ENCODE data around the gene DDX51. TPM values are rescaled to one million over a fixed set of nuclear protein-coding genes. Genes with fewer than 3 reads are reported as not detected.

Gene DDX51
- total and polyA plus RNA-seq, 2 donors (not counting 1 experiment from before 2014, with no cell fraction given), result 46.3 to 60.8 TPM

GRCh38 chr12:132153501-132154340, 9.6 kb upstream of the DDX51 start:
- POLR2A ChIA-PET, result interaction anchor here (0.5 to 1.0 kb wide), 2 partner anchors 373 to 461 kb away, joined by 3 to 10 read pairs; no protein-coding TSS in a partner anchor

More at GRCh38 chr12:132153501-132154340, 9.6 kb upstream of the DDX51 start:
- H3K9me3 Mint-ChIP-seq (ENCODE audit: insufficient read depth), result no peaks in the 10 kb centered on the region
- Histone ChIP-seq H4K20me1 (ENCODE audit: control insufficient read depth, insufficient read depth, low read length, poor library complexity, severe bottlenecking) (peaks cover 13% of the 10 kb centered on the region), H3K27ac (ENCODE audit: low read length in 2 of 2) (no peak overlapping the region), H3K36me3 (replicated peaks in 1 of 2; ENCODE audit: control extremely low read depth in 1 of 2, control insufficient read depth in 1 of 2, extremely low read depth in 1 of 2, insufficient read depth in 2 of 2, low read length in 1 of 2) (peaks cover 7 to 38% of the 10 kb centered on the region in 2 experiments), H3K4me2 (replicated peaks; ENCODE audit: low read depth, low read length, poor library complexity, severe bottlenecking) (peak overlapping the region; percentile 64), H3K4me3 (ENCODE audit: control extremely low read depth in 1 of 5, extremely low read depth in 1 of 5, insufficient read depth in 1 of 5, low read depth in 2 of 5, low read length in 4 of 5) (peak overlapping the region in 2 of 5 experiments; percentile 20 to 37), H2AFZ (ENCODE audit: insufficient read depth, low read depth, low read length, poor library complexity, severe bottlenecking) (peak overlapping the region; percentile 39), H3K9me3 (ENCODE audit: control extremely low read depth in 1 of 3, control insufficient read depth in 2 of 3, insufficient read depth in 1 of 3, low read length in 2 of 3) (no peaks in the 10 kb centered on the region), H3K4me1 (ENCODE audit: control insufficient read depth in 2 of 2, insufficient read depth in 2 of 2, low read length in 2 of 2) (peaks cover 3 to 11% of the 10 kb centered on the region in 2 donors), H3K9ac (ENCODE audit: low read length) (peak overlapping the region; percentile 32), H3K79me2 (ENCODE audit: control insufficient read depth, insufficient read depth, low read length) (peaks cover 17% of the 10 kb centered on the region), H3K27me3 (replicated peaks in 1 of 4; ENCODE audit: control extremely low read depth in 1 of 4, control insufficient read depth in 3 of 4, insufficient read depth in 4 of 4, low read length in 3 of 4) (no peaks in the 10 kb centered on the region)
- no peak overlapping the region for H3K27ac Mint-ChIP-seq
- 46% methylated on average over 39 of the region's 41 CpGs for WGBS (ENCODE audit: insufficient coverage)
- peak; percentile 94 for ATAC-seq (ENCODE audit: low read depth)
- peaks cover 9% of the 10 kb centered on the region for H3K4me1 Mint-ChIP-seq
- intact Hi-C loops (cut with micrococcal nuclease), result loop anchor here (1.0 to 2.0 kb wide), 4 partner anchors 36 to 408 kb away; no protein-coding TSS in a partner anchor
- no peaks in the 10 kb centered on the region for H3K27me3 Mint-ChIP-seq
- TF ChIP-seq CTCF (IDR thresholded peaks at IDR 0.05) (peak; percentile 91), EZH2 (IDR thresholded peaks at IDR 0.05; ENCODE audit: borderline replicate concordance, insufficient read depth, low read depth, low read length, poor library complexity, severe bottlenecking) (no peak)
- H3K4me3 Mint-ChIP-seq, result peak overlapping the region; percentile 54
- peak; percentile 84 for DNase-seq
- CTCF ChIA-PET, result interaction anchor here (0.6 to 2.4 kb wide), 28 partner anchors 8 to 464 kb away, joined by 3 to 55 read pairs (median 5); partner anchors contain the start of gene P2RX2

Data from B cell (primary cell).